IPS-20b (cell line): ENCODE results near the gene KCNJ12.
"Not testable (repeated sequence)": the region's sequence is repeated elsewhere in the genome, so short reads cannot be mapped to it uniquely, and the experiment has no call there.

Experiments
- H3K27ac ChIP-seq: one replicate; pipeline ENCODE4 v1.5.1; 2013; ENCODE audit warnings: low read length
- H3K27me3 ChIP-seq: 2 replicates; pipeline ENCODE4 v1.6.1; 2013; ENCODE audit warnings: mild to moderate bottlenecking, low read length, inconsistent platforms; ENCODE audit not compliant: insufficient read depth
- H3K36me3 ChIP-seq: 2 replicates; pipeline ENCODE4 v1.6.1; 2013; ENCODE audit warnings: low read depth, mild to moderate bottlenecking, inconsistent platforms, low read length, moderate library complexity; ENCODE audit not compliant: insufficient read depth
- H3K4me1 ChIP-seq: 2 replicates; pipeline ENCODE4 v1.6.1; 2013; ENCODE audit warnings: mild to moderate bottlenecking, control low read depth, inconsistent platforms, low read length, moderate library complexity; ENCODE audit not compliant: insufficient read depth
- H3K4me3 ChIP-seq: 2 replicates; pipeline ENCODE4 v1.5.1; 2013; ENCODE audit warnings: mild to moderate bottlenecking, low read length, inconsistent platforms
- H3K9ac ChIP-seq: 2 replicates; pipeline ENCODE4 v1.6.1; 2013; ENCODE audit warnings: low read depth, mild to moderate bottlenecking, inconsistent platforms, low read length, moderate library complexity
- H3K9me3 ChIP-seq: 2 replicates; pipeline ENCODE4 v1.6.1; 2013; ENCODE audit warnings: mild to moderate bottlenecking, low read depth, low read length, inconsistent platforms; ENCODE audit not compliant: insufficient read depth

Gene KCNJ12

GRCh38 chr17:21343061-21343949 is 32.9 kb upstream of the KCNJ12 start:
- H3K36me3 ChIP-seq, H3K4me1 ChIP-seq, H3K27me3 ChIP-seq, H3K9me3 ChIP-seq, H3K4me3 ChIP-seq, H3K27ac ChIP-seq, H3K9ac ChIP-seq: not testable (repeated sequence)

DNA sequence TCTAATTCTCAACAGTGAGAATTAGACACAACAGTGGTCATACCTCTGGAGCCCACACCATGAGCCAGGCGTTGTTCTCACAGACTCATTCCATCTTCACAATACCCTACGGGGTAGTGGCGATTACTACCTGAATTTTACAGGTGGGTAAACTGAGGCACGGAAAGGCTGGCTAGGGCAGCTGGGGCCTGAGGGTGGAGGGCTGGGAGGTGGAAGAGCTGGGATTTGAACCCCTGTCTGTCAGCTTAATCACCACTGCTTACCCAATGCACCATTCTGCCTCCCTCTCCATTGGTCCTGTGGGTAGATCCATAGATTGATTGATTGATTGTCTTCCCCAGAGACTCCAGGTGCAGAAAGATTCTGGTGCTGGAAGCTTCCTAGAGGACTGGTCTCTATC is 31.4 kb upstream of the KCNJ12 start:
- H3K9me3 ChIP-seq, H3K4me1 ChIP-seq, H3K36me3 ChIP-seq, H3K9ac ChIP-seq, H3K4me3 ChIP-seq, H3K27ac ChIP-seq, H3K27me3 ChIP-seq: not testable (repeated sequence)

DNA sequence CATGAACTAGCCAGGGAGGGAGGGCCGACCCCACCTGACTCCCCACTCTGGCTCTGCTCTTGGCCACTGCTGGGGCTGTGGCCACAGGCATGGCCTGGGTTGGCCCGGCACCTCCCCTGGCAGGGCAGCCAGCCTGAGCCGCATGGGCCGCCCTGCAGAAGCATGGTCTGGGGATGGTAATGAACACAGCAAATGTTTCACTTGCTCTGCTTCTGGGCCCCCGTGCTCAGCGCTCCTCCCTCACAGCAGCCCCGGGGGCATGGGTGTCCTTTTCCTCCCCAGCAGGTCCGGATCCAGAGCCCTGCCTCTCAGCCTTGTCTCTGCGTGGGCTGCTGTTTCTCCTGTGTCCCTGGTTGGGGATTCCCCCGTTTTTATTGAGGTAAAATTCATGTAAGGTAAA is 30.9 kb upstream of the KCNJ12 start:
- no peak overlapping the region for H3K9ac ChIP-seq
- H3K9me3 ChIP-seq, result no peaks in the 10 kb centered on the region
- no peaks in the 10 kb centered on the region for H3K36me3 ChIP-seq
- no peak overlapping the region for H3K27ac ChIP-seq
- no peaks in the 10 kb centered on the region for H3K27me3 ChIP-seq
- no peaks in the 10 kb centered on the region for H3K4me1 ChIP-seq
- no peak overlapping the region for H3K4me3 ChIP-seq

GRCh38 chr17:21346107-21346506 is 30.1 kb upstream of the KCNJ12 start:
- H3K4me1 ChIP-seq, H3K4me3 ChIP-seq: not testable (repeated sequence)

GRCh38 chr17:21346651-21347250 is 29.4 kb upstream of the KCNJ12 start:
- not testable (repeated sequence) for H3K27ac ChIP-seq, H3K4me3 ChIP-seq, H3K36me3 ChIP-seq, H3K4me1 ChIP-seq, H3K9ac ChIP-seq, H3K27me3 ChIP-seq, H3K9me3 ChIP-seq

More at GRCh38 chr17:21346107-21346506, 30.1 kb upstream of the KCNJ12 start:
- H3K9me3 ChIP-seq, H3K27ac ChIP-seq, H3K9ac ChIP-seq, H3K27me3 ChIP-seq, H3K36me3 ChIP-seq: not testable (repeated sequence)

- not testable (repeated sequence) for H3K4me3 ChIP-seq, H3K36me3 ChIP-seq, H3K9me3 ChIP-seq, H3K9ac ChIP-seq, H3K27ac ChIP-seq, H3K4me1 ChIP-seq, H3K27me3 ChIP-seq
These were observed 28.5 kb upstream of the KCNJ12 start for GRCh38 chr17:21347660-21348059.

DNA sequence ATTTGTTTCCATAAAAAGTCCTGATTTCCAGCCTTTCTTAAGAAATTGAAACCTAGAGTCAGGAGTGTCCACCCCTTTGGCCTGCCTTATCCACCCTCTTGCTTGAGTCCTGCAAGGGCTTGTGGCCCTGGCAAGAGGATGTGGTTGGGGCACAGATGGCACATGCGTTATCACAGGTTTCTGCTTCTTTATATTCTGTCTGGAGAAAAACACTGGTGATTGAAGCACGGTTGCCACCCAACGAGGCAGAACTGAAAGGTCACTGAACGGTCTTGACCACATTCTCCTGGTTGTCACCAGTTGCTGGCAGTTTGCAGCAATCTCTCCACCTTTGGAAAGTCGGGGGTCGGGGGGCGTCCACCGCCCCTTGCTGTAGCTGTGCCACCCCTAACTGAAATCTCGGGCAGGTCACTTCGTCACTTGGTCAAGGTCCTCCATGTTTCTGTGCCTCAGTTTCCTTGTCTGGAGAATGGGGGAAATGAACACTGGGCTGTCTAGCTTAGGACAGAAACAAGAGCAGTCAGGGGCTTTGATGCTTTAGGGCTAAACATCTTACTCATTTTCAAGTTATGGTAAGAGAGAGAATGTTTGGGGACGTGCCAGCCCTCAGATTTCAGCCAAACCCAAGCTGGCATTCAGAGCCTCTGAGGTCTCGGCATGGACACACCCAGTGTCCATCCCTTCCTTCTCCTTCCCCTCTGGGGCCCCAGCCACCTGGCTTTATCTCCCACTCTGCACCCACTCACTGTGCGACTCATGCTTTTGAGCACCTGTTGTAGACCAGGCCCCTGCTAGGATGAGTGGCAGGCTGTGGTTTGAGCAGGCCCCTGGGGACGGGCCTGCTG is 27.9 kb upstream of the KCNJ12 start:
- H3K27ac ChIP-seq, H3K4me3 ChIP-seq, H3K9me3 ChIP-seq, H3K36me3 ChIP-seq, H3K4me1 ChIP-seq, H3K27me3 ChIP-seq, H3K9ac ChIP-seq: not testable (repeated sequence)

DNA sequence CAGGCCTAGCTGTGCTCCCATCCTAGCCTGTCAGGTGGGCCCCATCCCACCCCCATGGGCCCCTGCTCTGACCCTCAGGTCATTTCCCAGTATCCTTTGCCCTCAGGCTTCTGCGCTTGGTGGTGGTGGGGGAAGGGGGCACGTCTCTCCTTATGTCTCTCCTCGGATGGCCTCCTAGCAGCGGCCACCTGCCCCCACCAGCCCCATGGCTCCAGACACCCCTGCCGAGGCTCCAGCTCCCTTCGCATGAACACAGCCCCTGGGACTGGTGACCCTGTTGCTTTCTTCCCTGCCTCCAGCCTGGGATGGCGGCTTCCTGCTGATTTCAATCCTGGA is 27.3 kb upstream of the KCNJ12 start:
- not testable (repeated sequence) for H3K4me3 ChIP-seq, H3K9ac ChIP-seq, H3K36me3 ChIP-seq, H3K27me3 ChIP-seq, H3K27ac ChIP-seq, H3K9me3 ChIP-seq, H3K4me1 ChIP-seq

DNA sequence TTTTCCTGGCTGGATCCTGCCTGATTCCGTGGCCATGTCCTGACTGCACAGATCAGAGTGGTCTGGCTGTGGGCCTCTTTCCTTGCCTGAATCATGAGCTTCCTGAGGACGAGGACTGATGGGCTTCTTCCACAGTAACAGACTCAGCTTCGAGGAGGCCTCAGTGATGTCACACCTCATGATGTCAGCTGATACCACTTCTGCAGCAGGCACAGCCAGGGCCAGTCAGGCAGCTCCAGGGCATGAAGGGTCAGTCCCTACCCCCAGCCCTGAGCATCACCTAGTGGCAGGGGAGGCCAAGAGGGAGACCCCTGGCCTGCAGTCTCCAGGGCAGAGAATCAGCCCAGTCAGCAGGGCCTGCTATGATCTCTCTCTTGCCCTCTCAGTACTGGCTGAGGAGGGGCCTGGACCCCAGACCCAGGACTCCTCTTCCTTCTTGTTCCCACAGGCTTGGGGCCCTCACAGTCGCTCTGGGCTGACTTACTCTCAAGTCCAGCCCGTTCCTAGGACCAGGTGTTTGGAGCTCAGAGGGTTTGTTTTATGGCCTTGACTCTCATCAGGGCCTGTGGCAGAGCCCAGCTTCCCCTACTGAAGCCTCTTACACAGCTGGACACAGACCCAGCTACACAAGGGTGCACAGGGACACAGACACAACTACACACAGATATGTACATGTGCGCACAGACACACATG is 26.7 kb upstream of the KCNJ12 start:
- not testable (repeated sequence) for H3K9ac ChIP-seq, H3K27ac ChIP-seq, H3K36me3 ChIP-seq, H3K9me3 ChIP-seq, H3K4me3 ChIP-seq, H3K27me3 ChIP-seq, H3K4me1 ChIP-seq

DNA sequence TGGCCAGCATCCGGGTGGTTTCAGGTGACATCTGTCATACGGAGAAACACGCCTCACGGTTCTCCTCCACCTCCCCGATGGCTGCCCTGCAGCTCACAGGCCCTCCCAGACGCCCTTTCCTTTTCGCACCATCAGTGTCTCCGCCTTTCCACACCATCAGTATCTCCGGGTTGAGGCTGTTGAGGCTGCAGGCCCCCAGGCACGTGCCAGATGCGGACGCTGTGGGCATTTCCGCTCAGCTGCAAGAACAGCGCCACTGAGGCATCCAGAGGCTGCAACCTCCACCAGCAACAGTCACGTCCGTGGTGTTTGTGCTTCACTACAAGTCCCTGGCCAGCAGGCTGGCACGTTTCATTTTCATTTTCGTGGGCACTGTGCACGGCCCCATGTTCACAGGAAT is 25.7 kb upstream of the KCNJ12 start:
- H3K4me1 ChIP-seq, H3K9me3 ChIP-seq, H3K9ac ChIP-seq, H3K4me3 ChIP-seq, H3K27me3 ChIP-seq, H3K36me3 ChIP-seq, H3K27ac ChIP-seq: not testable (repeated sequence)

DNA sequence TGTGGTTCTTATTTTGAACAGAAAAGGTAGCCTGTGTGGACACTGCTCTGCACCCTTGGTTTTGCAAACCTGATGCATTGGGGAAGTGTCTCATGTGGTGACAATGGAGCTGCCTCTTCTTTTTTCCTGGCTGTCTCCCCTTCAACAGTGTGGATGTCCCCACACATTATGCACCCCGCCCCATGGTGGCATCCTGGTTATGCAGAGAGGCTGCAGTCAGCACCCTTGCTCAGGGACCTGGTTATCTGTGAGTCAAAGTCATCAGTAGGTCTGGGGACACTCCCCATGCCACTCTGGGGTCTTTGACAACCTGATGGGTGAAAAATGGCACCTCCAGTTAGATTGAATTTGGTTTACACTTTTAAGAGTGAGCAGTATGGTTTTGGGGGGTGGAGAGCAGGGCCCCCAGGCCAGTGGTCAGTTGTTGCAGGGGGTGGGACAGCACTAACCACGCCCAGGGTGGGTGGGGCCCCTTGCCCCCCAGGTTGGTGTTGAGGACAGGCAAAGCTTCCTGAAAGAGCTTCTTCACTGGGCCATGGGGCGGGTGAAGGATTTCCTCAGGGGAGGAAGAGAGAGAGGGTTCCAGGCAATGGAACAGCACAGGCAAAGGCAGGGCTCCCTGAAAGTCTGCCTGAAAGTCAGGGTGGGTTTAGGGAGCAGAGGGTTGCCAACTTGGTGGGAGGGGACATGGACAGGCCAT is 24.6 kb upstream of the KCNJ12 start:
- Histone ChIP-seq H3K4me1 (no peaks in the 10 kb centered on the region), H3K27me3 (no peaks in the 10 kb centered on the region; the same call in 1 of the 2 replicates), H3K27ac (no peak overlapping the region), H3K4me3 (no peak overlapping the region), H3K36me3 (no peaks in the 10 kb centered on the region), H3K9me3 (no peaks in the 10 kb centered on the region), H3K9ac (no peak overlapping the region)
